ACC112 (cell line): ENCODE data around the gene STOML3.
"Not testable (repeated sequence)": the region's sequence is repeated elsewhere in the genome, so short reads cannot be mapped to it uniquely, and the experiment has no call there.

Source experiments
- H2AFZ ChIP-seq: fragments of 200-600 bp; sonication (generic); one replicate; pipeline ENCODE4 v1.6.0; 2017; ENCODE audit warnings: antibody characterized with exemption, low read length; ENCODE audit not compliant: unreplicated experiment
- H3K27ac ChIP-seq: fragments of 200-600 bp; sonication (generic); 2 replicates; pipeline ENCODE4 v1.5.1; 2014; ENCODE audit warnings: low read depth, mild to moderate bottlenecking, antibody characterized with exemption, low read length, moderate library complexity
- H3K27me3 ChIP-seq: fragments of 200-600 bp; sonication (generic); 2 replicates; pipeline ENCODE4 v1.6.1; 2014; ENCODE audit warnings: mild to moderate bottlenecking, antibody characterized with exemption, low read length, moderate library complexity, mixed read lengths; ENCODE audit not compliant: insufficient read depth
- H3K36me3 ChIP-seq: fragments of 200-600 bp; sonication (generic); 2 replicates; pipeline ENCODE4 v1.6.1; 2016; ENCODE audit warnings: mild to moderate bottlenecking, antibody characterized with exemption, low read length, moderate library complexity, mixed read lengths; ENCODE audit not compliant: insufficient read depth
- H3K4me1 ChIP-seq: fragments of 200-600 bp; sonication (generic); one replicate; pipeline ENCODE4 v1.6.1; 2016; ENCODE audit warnings: low read length, mixed read lengths; ENCODE audit not compliant: insufficient read depth, unreplicated experiment, control insufficient read depth
- H3K4me3 ChIP-seq: fragments of 200-600 bp; sonication (generic); 2 replicates; pipeline ENCODE4 v1.5.1; 2014; ENCODE audit warnings: mild to moderate bottlenecking, low read depth, low read length
- H3K79me2 ChIP-seq: fragments of 200-600 bp; sonication (generic); one replicate; pipeline ENCODE4 v1.6.0; 2016; ENCODE audit warnings: low read length; ENCODE audit not compliant: control insufficient read depth, unreplicated experiment, insufficient read depth

STOML3 gene

GRCh38 chr13:39025433-39025839, 34.8 kb upstream of the STOML3 start:
- Histone ChIP-seq H3K4me3 (no peak overlapping the region), H3K4me1 (no peaks in the 10 kb centered on the region), H3K27me3 (no peaks in the 10 kb centered on the region), H3K36me3 (peaks cover 8% of the 10 kb centered on the region; the same call in 1 of the 2 replicates), H2AFZ (no peak overlapping the region), H3K79me2 (no peaks in the 10 kb centered on the region), H3K27ac (no peak overlapping the region)

- H3K4me1 ChIP-seq = no peaks in the 10 kb centered on the region
- no peak overlapping the region for H3K4me3 ChIP-seq
- no peak overlapping the region for H3K27ac ChIP-seq
- H3K36me3 ChIP-seq = peaks cover 8% of the 10 kb centered on the region; the same call in 1 of the 2 replicates
- no peak overlapping the region for H2AFZ ChIP-seq
- H3K79me2 ChIP-seq = no peaks in the 10 kb centered on the region
- no peaks in the 10 kb centered on the region for H3K27me3 ChIP-seq
Observed at GRCh38 chr13:39023761-39024160, 33.1 kb upstream of the STOML3 start.

- H3K27me3 ChIP-seq = no peaks in the 10 kb centered on the region
- H3K4me1 ChIP-seq = no peaks in the 10 kb centered on the region
- H2AFZ ChIP-seq = no peak overlapping the region
- no peaks in the 10 kb centered on the region for H3K79me2 ChIP-seq
- no peak overlapping the region for H3K27ac ChIP-seq
- H3K4me3 ChIP-seq = no peak overlapping the region
- H3K36me3 ChIP-seq = peaks cover 8% of the 10 kb centered on the region; the same call in 1 of the 2 replicates
Observed at GRCh38 chr13:39023316-39023715, 32.7 kb upstream of the STOML3 start.

GRCh38 chr13:39020853-39021462, 30.3 kb upstream of the STOML3 start:
- H3K27me3 ChIP-seq = no peaks in the 10 kb centered on the region
- H3K27ac ChIP-seq = no peak overlapping the region
- no peak overlapping the region for H3K4me3 ChIP-seq
- H3K79me2 ChIP-seq = no peaks in the 10 kb centered on the region
- no peak overlapping the region for H2AFZ ChIP-seq
- H3K4me1 ChIP-seq = no peaks in the 10 kb centered on the region
- H3K36me3 ChIP-seq = peaks cover 14% of the 10 kb centered on the region

- Histone ChIP-seq H3K79me2 (no peaks in the 10 kb centered on the region), H3K27me3 (no peaks in the 10 kb centered on the region), H3K27ac (no peak overlapping the region), H3K36me3 (peaks cover 13% of the 10 kb centered on the region; the same call in 1 of the 2 replicates), H2AFZ (no peak overlapping the region), H3K4me1 (no peaks in the 10 kb centered on the region), H3K4me3 (no peak overlapping the region)
Observed at GRCh38 chr13:39016787-39017186, 26.2 kb upstream of the STOML3 start.

- Histone ChIP-seq H3K4me3 (no peak overlapping the region), H3K27ac (no peak overlapping the region), H3K27me3 (no peaks in the 10 kb centered on the region), H3K79me2 (no peaks in the 10 kb centered on the region), H3K36me3 (peaks cover 13% of the 10 kb centered on the region; the same call in 1 of the 2 replicates), H3K4me1 (no peaks in the 10 kb centered on the region), H2AFZ (no peak overlapping the region)
Observed at GRCh38 chr13:39016087-39016486, 25.5 kb upstream of the STOML3 start.

GRCh38 chr13:39013462-39013861, 22.8 kb upstream of the STOML3 start:
- Histone ChIP-seq H3K4me1 (no peaks in the 10 kb centered on the region), H2AFZ (no peak overlapping the region), H3K36me3 (peaks cover 19% of the 10 kb centered on the region; the same call in 1 of the 2 replicates), H3K27ac (no peak overlapping the region), H3K79me2 (no peaks in the 10 kb centered on the region), H3K4me3 (no peak overlapping the region), H3K27me3 (no peaks in the 10 kb centered on the region)

- no peaks in the 10 kb centered on the region for H3K4me1 ChIP-seq
- H3K27ac ChIP-seq = no peak overlapping the region
- H3K79me2 ChIP-seq = no peaks in the 10 kb centered on the region
- H3K4me3 ChIP-seq = no peak overlapping the region
- H3K36me3 ChIP-seq = peaks cover 16% of the 10 kb centered on the region; the same call in 1 of the 2 replicates
- no peak overlapping the region for H2AFZ ChIP-seq
- no peaks in the 10 kb centered on the region for H3K27me3 ChIP-seq
Observed at GRCh38 chr13:39012608-39013007, 22.0 kb upstream of the STOML3 start.

- not testable (repeated sequence) for H3K4me3 ChIP-seq, H3K4me1 ChIP-seq, H3K36me3 ChIP-seq, H3K27ac ChIP-seq, H3K79me2 ChIP-seq, H3K27me3 ChIP-seq, H2AFZ ChIP-seq
Observed at GRCh38 chr13:39006371-39007111, 15.9 kb upstream of the STOML3 start.

GRCh38 chr13:38998739-38999138, 8.1 kb upstream of the STOML3 start:
- Histone ChIP-seq H2AFZ (no peak overlapping the region), H3K36me3 (no peaks in the 10 kb centered on the region), H3K4me1 (no peaks in the 10 kb centered on the region), H3K4me3 (no peak overlapping the region), H3K27ac (no peak overlapping the region), H3K79me2 (no peaks in the 10 kb centered on the region), H3K27me3 (no peaks in the 10 kb centered on the region)

- no peaks in the 10 kb centered on the region for H3K27me3 ChIP-seq
- no peaks in the 10 kb centered on the region for H3K79me2 ChIP-seq
- no peaks in the 10 kb centered on the region for H3K4me1 ChIP-seq
- no peak overlapping the region for H3K27ac ChIP-seq
- H2AFZ ChIP-seq = no peak overlapping the region
- H3K36me3 ChIP-seq = no peaks in the 10 kb centered on the region
- no peak overlapping the region for H3K4me3 ChIP-seq
Observed at GRCh38 chr13:38993381-38993780, 2.8 kb upstream of the STOML3 start.
